D341Med (cell line): ENCODE data around the gene METTL26.

Experiments used
- DNase-seq: peaks from one replicate; pipeline ENCODE4 v3.0.0; 2012; ENCODE audit warnings: low spot score

Gene METTL26

DNA sequence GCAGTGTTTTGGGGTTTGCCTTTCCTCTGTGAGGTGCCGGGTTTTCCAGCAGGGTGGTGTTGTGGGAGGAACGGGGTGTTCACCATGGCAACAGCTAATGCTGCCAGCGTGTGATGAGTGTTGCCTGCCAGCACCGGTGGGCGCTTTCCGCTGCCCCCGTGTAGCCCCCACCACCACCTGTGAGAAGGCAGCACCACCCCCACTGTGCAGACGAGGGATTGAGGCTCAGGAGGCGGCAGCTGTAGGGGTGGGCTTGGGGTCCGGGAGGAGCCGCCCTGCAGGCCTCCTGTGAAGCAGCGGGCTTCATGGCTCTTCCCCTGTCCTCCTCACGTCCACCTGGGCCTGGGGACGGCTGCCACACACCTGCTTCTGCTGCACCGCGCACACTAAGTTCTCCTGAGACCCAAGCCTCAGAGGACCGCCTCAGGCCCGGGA is 41.0 kb downstream of the METTL26 start:
- no peak for DNase-seq

DNA sequence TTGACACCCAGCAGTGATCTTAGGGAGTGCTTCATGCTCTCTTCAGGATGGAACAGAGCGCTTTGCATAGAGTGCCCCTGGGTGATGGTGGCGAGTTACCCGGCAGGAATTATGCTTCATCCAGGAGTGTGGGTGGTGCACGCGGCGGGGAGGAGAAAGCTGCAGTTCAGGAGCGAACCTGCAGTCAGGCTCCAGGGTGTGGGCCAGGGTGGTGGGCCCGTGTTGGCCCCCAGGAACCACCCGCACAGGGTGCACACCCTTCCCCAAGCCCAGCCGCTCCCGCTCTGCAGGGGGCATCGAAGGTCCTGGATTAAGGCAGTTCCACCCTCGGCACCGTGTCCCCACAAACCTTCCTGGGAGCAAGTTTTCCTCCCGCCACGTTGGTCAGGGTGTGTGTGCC is 42.3 kb downstream of the METTL26 start:
- no peak for DNase-seq

DNA sequence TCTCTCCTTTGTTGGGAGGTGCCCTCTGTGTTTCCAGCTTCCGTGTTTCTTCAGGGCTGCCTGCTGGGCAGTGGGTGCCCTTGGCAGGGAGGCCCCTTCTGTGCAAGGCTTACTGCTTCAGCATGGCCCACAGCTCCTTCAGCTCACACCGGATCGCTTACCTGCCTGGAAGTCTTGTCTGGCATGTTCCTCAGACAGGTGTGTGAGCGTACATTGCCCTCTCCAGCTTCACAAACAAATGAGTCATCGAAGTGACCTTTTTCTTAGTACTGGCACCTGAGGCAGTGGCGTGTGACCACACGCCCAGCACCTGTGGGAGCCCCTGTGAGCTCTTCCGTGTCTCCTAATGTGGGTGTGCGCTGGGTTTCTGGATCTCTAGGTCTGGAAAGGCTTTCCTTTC is 42.7 kb downstream of the METTL26 start:
- DNase-seq: no peak

DNA sequence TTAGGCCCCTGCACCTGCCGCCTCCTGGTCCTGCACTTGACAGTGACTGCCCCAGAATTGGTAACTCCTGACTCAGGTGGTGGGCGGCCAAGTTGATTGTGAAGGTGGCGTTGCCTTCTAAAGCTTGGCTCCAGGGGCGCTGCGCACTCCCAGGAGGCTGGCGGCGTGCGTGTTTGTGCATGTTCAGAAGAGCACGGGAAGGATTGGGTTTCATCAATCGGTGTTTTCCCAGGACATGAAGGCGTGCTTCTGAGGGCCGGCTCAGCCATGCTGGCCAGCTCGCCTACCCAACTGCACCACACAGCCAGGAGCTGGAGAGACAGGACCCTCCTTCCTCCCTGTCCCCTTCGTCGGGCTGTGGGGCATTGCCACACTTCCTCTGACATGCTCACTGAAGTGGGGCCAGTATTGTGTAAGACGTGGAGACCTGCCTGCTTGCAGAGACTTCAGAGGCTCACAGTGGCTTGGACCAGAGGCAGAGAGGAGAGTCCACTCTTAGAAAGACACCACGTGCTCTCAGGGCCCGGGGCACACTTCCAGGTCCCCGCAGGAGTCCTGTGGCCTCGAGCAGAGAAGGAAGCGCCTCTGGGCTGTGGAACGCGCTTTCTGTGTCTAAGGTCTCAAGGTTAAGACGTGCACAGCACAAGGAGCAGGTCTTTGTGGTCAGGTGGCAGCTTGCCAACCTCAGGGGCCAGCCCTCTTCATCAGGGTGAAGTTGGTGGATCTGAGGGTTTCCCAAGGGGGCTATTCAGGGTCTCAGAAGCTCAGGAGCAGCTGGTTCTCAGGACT is 43.4 kb downstream of the METTL26 start:
- DNase-seq: no peak

DNA sequence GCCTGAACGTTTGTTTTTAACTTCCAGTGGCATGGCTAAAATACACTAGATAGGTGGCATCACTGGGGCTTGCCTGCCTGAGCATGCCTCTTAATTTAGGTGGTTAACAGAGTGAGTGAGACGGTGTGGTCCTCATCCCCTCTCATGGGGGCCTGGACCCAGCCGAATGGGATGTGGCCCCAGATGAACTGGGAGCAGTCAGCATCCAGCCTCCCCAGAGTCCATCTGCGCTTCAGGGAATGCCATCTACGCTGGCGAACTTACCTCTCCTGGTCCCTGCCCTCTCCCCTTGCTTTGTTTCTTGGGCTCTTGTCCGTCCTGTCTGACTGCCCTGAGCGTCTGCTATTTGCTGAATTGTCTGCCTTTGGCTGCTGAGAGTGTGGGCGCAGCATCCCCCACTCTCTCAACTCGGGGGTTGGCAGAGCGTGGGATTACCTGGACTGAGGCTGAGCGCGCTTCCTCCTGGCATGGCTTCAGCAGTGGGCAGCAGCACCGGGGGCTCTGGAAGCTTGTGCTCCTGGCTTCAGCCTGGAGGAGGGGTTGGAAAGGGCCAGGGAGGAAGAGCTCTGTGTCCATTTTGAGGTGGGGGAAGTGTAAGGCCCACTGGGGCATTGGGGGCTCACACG is 44.1 kb downstream of the METTL26 start:
- no peak for DNase-seq

DNA sequence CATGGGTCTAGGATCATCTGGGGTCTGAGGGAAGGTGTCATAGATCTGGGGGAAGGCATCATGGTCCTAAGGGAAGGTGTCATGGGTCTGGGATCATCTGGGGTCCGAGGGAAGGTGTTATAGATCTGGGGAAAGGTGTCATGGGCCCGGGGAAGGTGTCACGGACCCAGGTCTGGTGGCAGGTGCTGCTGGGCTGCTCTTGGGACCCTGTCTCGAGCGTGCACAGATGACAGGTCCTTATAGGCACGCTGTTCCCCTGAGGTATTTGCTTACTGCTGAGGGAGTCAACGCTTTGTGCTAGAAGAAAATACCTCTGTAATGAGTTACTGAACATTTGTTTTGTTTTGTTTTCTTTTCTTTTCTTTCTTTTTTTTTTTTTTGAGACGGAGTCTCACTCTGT is 44.9 kb downstream of the METTL26 start:
- DNase-seq: no peak

DNA sequence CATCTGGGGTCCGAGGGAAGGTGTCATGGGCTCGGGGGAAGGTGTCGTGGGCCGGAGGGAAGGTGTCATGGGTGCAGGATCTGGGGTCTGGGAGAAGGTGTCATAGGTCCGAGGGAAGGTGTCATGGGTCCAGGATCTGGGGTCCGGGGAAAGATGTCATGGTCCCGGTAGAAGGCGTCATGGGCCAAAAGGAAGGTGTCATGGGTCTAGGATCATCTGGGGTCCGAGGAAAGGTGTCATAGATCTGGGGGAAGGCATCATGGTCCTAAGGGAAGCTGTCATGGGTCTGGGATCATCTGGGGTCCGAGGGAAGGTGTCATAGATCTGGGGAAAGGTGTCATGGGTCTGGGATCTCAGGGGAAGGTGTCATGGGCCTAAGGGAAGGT is 45.3 kb downstream of the METTL26 start:
- no peak for DNase-seq

DNA sequence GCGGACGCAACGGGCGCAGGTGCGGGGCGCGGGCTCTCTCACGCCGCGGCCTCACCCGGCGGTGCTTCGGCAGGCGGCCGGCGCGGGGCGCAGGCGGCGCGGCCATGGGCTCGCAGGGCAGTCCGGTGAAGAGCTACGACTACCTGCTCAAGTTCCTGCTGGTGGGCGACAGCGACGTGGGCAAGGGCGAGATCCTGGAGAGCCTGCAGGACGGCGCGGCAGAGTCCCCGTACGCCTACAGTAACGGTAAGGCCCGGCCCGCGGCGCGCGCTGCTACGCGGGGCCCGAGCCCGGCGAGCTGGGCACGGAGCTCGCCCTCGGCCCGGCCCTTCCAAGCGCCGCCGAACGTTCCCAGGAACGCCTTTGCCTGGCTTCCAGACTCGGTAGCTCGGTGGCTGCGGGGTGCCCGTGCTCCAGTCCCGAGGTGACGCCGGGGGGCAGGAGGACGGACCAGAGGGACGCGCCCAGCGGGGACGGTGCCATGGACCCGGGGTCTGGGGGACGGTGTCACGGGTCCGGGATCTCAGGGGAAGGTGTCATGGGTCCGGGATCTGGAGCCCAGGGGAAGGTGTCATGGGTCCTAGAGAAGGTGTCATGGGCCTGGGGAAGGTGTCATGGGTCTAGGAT is 45.8 kb downstream of the METTL26 start:
- peak; percentile 57 for DNase-seq

DNA sequence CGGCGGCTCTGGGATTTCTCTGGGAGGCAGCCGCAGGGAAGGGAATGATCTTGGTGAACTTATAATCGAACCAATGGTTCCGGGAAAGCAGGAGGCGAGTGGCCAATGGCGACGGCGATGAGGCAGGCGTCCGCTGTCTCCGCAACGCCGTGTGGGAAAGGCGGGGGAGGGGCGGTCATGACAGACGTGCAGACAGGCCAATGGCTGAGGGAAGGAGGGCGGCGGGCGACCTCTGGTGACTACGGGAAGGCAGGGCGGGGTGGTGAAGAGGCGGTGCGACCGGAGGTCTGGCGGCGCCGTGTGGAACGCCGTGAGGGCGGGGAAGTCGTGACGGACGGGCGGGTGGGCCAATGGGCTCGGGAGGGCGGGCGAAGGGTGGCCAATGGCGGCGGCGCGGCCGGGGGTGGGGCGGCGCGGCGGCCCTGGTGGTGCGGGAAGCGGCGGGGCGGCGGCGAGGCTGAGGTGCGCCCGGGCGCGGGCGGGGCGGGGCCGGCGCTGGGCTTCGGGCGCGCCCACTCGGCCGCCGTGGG is 46.4 kb downstream of the METTL26 start, which contains the start of gene RAB40C:
Gene RAB40C (plus strand): TSS at position 409 of the 530 bp plus-strand sequence. CDS start 226 bp downstream, outside the sequence.
- peak; percentile 98 for DNase-seq

DNA sequence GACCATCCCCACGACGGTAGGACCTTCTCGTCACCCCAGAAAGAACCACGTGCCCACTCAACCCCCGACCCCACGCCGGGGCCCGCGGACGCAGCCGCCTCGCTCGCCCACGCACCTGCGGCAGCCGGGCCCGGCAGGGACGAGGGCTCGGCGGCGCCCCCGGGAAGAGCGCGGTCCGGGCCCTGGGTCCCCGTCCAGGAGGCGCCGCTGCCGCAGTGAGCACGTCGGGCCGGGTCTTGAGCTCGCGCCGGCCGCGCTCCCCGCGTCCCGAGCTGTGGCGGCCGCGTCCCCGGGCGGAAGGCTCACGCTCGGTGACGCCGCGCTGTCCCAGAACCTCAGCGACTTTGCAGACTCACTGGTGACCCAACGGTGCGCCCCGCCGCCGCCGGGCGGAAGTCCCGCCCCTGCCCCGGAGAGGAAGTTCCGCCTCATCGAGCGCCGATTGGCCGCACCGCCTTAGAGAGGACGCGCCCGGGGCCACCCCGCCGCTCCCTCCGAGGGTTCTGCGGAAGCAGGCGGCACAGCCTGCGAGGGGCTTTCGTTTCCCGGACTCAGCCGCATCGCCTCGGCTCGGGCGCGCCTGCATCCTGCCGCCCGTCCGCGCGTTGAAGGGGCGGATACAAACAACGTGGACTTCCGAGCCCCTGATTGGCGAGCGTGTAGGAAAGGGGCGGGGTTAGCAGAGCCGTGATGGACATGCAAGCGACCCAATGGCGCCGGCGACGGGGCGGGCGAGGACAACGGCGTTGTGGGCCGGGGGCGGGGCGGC is 47.0 kb downstream of the METTL26 start:
- DNase-seq: peak; percentile 91

DNA sequence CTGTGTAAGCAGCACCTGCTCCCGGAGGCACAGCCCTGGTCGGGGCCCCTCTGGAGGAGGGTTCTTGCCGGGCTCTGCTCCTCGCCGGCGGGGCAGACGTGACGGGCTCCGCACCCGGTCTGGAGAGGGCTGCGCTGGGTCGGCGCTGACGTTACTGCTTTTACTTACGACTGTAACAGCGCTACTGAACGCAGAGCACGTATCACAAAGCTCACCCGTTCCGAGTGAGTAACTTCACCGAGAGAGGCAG is 47.5 kb downstream of the METTL26 start:
- no peak for DNase-seq

DNA sequence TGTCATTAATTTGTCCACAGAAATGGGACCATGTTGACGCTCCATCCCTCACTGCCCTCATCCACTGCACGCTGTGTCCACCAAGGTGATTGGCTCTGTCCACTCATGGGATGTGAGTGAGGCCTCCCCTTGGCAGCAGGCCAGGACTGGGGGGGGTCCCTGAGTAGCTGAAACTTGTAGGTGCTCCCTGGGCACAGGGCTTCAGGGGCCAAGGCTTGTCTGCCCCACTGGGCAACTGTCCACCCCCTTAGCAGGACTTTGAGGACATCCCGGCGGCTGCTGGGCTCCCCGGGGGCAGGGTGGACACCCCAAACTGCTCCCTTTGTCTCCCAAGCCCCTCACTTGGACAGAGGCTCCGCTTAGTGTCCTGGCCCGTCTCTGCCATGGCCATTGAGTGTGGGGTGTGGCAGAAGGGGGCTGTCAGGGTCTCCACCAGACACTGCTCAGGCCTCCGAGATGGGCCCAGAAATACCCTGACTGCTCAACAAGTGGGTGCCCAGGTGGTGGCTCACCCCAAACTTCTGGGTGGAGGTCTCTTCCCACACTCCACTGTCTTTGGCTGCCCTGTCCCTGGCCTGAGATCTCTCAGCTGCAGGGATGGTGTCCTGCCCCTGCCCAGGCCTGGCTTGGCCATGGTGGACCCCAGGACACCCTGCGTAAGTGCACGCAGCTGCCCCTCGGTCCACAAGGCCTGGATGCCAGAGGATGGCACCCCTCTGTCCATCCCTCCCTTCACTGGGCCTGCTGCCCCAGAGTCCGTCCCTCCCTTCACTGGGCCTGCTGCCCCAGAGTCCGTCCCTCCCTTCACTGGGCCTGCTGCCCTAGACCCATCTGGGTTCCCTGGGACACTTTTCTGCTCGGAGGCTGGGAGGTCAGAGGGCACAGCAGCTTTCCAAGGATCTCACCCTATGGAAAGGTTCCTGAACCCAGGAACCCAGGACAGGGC is 49.2 kb downstream of the METTL26 start:
- no peak for DNase-seq

DNA sequence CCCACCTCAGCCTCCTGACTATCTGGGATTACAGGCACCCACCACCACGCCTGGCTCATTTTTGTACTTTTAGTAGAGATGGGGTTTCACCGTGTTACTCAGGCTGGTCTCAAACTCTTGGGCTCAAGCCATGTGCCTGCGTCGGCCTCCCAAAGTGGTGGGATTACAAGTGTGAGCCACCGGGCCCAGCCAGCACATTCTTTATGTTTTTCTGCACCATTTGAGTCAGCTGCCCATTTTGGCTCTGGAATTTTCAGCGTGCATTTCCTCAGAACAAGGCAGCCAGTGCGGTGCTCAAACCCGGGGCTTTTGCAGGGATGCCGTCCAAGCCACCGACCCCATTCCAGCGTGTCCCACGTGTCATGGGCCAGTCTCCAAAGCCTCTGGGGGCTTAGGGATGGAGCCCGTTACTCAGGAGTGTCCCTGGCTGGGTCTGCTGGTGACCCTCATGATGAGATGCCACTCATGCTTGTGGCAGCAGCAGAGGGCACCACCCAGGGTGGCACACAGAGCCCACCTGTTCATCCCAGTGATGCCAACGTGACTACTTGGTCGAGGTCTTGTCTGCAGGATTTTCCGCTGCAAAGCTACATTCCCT is 50.0 kb downstream of the METTL26 start:
- no peak for DNase-seq

DNA sequence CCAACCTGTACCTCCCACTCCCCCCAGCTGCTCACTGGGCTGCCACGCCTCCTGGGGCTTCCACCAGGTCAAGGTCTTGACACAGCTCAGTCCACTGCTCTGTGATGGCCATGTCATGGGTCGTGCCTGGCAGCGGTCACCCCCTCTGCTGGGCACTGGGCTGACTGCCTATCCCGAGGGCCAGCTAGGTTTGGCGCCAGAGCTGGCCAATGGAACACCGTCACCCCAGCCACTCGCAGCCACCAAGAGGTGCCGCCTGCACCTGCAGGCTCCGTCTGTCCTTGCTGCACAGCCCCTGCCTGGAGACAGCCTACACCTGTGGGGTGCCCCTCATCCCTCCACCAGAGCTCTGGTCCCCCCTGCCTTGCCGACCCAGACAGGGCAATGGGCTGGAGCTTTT is 50.8 kb downstream of the METTL26 start:
- no peak for DNase-seq
